Mucosa of descending colon (tissue), 3 donors: ENCODE results near the gene MRGPRX1. TPM values are rescaled to one million over a fixed set of nuclear protein-coding genes. Genes with fewer than 3 reads are reported as not detected.

Experiments used
- ATAC-seq: fragments of 200-7000 bp; cut with Tn5 transposase; one replicate; pipeline ENCODE4 v1.9.1; 2020; ENCODE audit warnings: mild to moderate bottlenecking, moderate library complexity
- DNase-seq, 3 donors: peaks; one replicate each; pipeline ENCODE4 v3.0.0-alpha.2; 2020
- H3K36me3 ChIP-seq: fragments of 200-600 bp; one replicate; pipeline ENCODE4 v1.8.0; 2021; ENCODE audit warnings: low read depth, mild to moderate bottlenecking
- H3K4me1 ChIP-seq: fragments of 200-600 bp; one replicate; pipeline ENCODE4 v1.8.0; 2021; ENCODE audit warnings: low read depth, mild to moderate bottlenecking
- H3K4me3 ChIP-seq: fragments of 200-600 bp; one replicate; pipeline ENCODE4 v1.8.0; 2021; ENCODE audit warnings: mild to moderate bottlenecking
- H3K9me3 ChIP-seq: fragments of 200-600 bp; one replicate; pipeline ENCODE4 v1.8.0; 2021; ENCODE audit warnings: mild to moderate bottlenecking
- intact Hi-C, 2 donors: fragments of 100-400 bp; cut with DNase I in 1 of 2; cut with micrococcal nuclease in 1 of 2; formaldehyde crosslinking; loops; one replicate each; pipeline versions ENCODE4 v1.11.0 to v1.11.1; 2022; cut with DNase I, micrococcal nuclease
- total RNA-seq, 3 donors: library from RNA; stranded (reverse); fragmentation: NEBNext Ultra II Directional in 2 of 3; extraction: Animal tissue kit (Norgen Biotek cat#: 25700) in 2 of 3; gene quantifications; one replicate each; pipeline versions ENCODE4 v1.2.1 to v1.2.4, GENCODE V29; 2021 to 2023
- TF ChIP-seq, protein P1 (sequence below): fragments of 200-600 bp; IDR thresholded peaks from one replicate; pipeline ENCODE4 v1.8.0; 2022; ENCODE audit warnings: antibody characterized with exemption, mild to moderate bottlenecking
- donor health status: DM: no; HTN: no; CAD: no; lungs with moderate emphysema.
- donor health status: DM: no; HTN: no; CAD: no.
- donor health status: DM: no; HTN: yes; CAD: no.

The MRGPRX1 gene
- total RNA-seq, 3 donors from 2014 or later: not detected

DNA sequence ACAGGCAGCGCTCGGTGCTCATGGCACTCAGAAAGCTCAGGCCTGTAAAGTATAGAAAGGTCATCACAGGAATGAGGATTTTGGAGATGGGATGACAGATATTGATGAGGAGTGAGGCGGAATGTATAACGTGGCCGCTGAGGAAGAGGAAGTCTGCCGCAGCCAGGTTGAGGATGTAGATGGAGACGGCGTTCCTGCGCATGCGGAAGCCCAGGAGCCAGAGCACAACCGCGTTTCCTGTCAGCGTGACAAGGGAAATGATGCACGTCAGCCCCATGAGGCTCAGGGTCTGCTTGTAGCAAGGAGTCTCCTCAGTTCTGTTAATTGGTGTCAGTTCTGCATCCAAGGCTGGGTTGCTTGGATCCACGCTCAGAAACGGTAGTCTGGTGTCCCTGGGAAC lies 33.1 kb upstream of the MRGPRX1 start:
- Histone ChIP-seq H3K4me3 (no peak overlapping the region), H3K9me3 (no peaks in the 10 kb centered on the region), H3K4me1 (no peaks in the 10 kb centered on the region), H3K36me3 (no peaks in the 10 kb centered on the region)
- ATAC-seq: no peak
- DNase-seq: no peak
- TF ChIP-seq, protein P1, sequence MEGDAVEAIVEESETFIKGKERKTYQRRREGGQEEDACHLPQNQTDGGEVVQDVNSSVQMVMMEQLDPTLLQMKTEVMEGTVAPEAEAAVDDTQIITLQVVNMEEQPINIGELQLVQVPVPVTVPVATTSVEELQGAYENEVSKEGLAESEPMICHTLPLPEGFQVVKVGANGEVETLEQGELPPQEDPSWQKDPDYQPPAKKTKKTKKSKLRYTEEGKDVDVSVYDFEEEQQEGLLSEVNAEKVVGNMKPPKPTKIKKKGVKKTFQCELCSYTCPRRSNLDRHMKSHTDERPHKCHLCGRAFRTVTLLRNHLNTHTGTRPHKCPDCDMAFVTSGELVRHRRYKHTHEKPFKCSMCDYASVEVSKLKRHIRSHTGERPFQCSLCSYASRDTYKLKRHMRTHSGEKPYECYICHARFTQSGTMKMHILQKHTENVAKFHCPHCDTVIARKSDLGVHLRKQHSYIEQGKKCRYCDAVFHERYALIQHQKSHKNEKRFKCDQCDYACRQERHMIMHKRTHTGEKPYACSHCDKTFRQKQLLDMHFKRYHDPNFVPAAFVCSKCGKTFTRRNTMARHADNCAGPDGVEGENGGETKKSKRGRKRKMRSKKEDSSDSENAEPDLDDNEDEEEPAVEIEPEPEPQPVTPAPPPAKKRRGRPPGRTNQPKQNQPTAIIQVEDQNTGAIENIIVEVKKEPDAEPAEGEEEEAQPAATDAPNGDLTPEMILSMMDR: no peak
- intact Hi-C loops: no loop called here

- ATAC-seq (no peak), DNase-seq (no peak)
- no peaks in the 10 kb centered on the region for H3K36me3 ChIP-seq
- no peaks in the 10 kb centered on the region for H3K4me1 ChIP-seq
- no peak overlapping the region for H3K4me3 ChIP-seq
- intact Hi-C loops: no loop called here
- TF ChIP-seq, protein P1: no peak
- H3K9me3 ChIP-seq: no peaks in the 10 kb centered on the region
These were observed 30.5 kb upstream of the MRGPRX1 start for GRCh38 chr11:18969720-18970119.

DNA sequence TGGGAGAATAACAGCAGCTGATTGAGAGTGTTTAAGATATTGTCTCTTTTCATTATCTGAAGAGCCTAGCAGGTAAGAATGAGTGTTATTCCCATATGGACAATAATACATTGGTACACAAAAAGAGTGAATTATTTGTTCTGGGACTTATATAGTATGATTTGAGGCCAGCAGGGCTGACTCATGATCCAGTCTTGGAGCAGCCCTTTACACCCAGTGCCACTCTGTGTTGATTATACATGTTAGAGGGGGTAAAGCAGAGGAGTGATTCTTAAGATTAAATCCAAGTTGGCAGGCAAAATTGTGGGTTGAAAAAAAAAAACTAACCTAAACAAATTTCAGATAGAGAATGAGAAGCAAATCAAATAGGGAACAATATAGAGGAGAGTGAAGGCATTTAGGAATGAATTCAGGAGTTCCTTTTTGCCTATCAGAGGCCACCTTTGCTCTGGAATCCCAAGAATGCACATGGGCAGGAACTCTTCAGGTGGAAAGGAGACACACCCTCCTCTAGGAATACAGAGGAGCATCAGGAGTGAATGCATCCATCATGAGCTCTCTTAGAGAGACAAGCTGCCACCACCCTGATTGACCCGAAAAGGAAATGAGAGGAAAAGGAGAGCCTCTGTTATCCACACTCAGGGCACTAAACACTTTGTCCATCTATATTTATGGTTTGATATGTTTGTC lies 19.2 kb upstream of the MRGPRX1 start:
- H3K4me3 ChIP-seq: no peak overlapping the region
- TF ChIP-seq, protein P1: no peak
- no peaks in the 10 kb centered on the region for H3K36me3 ChIP-seq
- DNase-seq: no peak
- no peak for ATAC-seq
- no peaks in the 10 kb centered on the region for H3K4me1 ChIP-seq
- H3K9me3 ChIP-seq: no peaks in the 10 kb centered on the region
- intact Hi-C loops: no loop called here

DNA sequence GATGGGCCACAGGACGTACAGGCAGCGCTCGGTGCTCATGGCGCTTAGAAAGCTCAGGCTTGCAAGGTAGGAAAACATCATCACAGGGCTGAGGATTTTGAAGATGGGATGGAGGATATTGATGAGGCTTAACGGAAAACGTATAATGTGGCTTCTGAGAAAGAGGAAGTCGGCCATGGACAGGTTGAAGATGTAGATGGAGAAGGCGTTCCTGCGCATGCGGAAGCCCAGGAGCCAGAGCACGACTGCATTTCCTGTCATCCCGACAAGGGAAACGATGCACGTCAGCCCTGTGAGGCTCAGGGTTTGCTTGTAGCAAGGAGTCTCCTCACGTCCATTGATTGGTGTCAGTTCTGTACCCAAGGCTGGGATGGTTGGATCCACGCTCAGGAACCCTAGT lies 17.4 kb upstream of the MRGPRX1 start:
- H3K36me3 ChIP-seq: no peaks in the 10 kb centered on the region
- no peaks in the 10 kb centered on the region for H3K9me3 ChIP-seq
- no peaks in the 10 kb centered on the region for H3K4me1 ChIP-seq
- intact Hi-C loops: no loop called here
- TF ChIP-seq, protein P1: no peak
- H3K4me3 ChIP-seq: no peak overlapping the region
- ATAC-seq (no peak), DNase-seq (no peak)

DNA sequence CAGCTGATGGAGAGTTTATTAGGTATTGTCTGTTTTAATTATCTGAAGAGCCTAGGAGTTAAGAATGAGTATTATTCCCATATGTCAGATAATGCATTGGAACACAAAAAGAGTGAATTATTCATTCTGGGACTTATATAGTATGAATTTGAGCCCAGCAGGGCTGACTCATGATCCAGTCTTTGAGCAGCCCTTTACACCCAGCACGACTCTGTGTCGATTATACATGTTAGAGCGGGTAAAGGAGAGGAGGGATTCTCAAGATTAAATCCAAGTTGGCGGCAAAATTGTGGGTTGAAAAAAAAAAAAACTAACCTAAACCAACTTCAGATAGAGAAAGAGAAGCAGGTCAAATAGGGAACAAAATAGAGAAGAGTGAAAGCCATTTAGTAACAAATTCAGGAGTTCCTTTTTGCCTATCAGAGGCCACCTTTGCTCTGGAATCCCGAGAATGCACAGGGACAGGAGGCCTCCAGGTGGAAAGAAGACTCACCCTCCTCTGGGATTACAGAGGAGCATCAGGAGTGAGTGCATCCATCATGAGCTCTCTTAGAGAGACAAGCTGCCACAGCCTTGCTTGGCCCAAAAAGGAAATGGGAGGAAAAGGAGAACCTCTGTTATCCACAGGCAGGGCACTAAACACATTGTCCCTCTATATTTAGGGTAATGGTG lies 3.1 kb downstream of the MRGPRX1 start:
- TF ChIP-seq, protein P1: no peak
- no peak for DNase-seq
- H3K4me1 ChIP-seq: no peaks in the 10 kb centered on the region
- H3K36me3 ChIP-seq: no peaks in the 10 kb centered on the region
- no peak overlapping the region for H3K4me3 ChIP-seq
- ATAC-seq: no peak
- intact Hi-C loops: no loop called here
- no peaks in the 10 kb centered on the region for H3K9me3 ChIP-seq
